ENCODE measurements around the gene MRPL55. TPM values are rescaled to one million over a fixed set of nuclear protein-coding genes. Genes with fewer than 3 reads are reported as not detected.

The MRPL55 gene
- total RNA-seq, 1 experiment from 2014 or later = 60.4 TPM

DNA sequence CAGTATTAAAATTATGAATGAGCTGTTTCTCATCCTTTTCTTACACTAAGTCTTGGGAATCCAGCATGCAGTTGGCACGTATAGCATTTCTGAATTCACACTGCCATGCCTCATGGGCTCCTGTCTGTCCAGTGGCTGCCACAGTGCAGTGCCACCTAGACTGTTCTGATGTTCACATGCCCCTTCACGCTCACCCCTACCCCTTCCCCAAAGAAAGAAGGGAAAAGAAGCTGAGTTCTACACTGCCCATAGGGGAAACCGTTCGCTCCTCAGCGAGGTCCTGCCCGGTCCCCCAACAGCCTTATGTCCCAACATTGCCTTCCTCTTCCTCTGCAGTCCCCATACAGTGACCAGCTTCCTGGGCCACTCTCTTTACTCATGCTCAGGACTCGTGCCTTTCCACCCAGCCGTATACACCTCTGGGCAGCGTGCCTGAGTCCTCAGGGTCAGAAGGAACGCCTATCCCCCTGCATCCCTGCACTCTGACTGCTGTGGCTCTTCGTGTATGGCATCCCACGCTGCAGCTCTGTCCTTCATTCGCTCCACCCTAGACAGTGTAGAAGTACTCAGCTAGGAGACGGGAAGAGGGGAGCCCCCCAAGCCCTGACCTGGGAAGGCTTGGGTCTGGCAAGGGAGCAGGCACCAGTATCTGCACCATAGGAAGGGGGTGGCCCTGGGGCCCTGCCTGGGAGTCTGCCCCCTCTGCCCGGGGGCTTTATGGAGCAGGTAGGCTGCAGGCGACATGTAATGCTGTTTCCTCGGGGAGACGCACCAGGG is 50.7 kb downstream of the MRPL55 start:
- ChIA-PET CTCF (no interaction called here), POLR2A (ENCODE audit: low non-redundant PET) (no interaction called here)
- no peak overlapping the region for H3K4me3 ChIP-seq (ENCODE audit: low read depth, low read length, poor library complexity, severe bottlenecking)
- no peaks in the 10 kb centered on the region for H3K9me3 ChIP-seq (ENCODE audit: low read depth, low read length, poor library complexity, severe bottlenecking)
- H3K36me3 ChIP-seq (ENCODE audit: insufficient read depth, low read length, poor library complexity, severe bottlenecking) = no peaks in the 10 kb centered on the region
- BruUV-seq (replicated peaks) = no TSS peak
- intact Hi-C loops (cut with micrococcal nuclease; ENCODE audit: unreplicated experiment) = no loop called here
- H3K27ac ChIP-seq (ENCODE audit: low read depth, low read length, poor library complexity, severe bottlenecking) = no peak overlapping the region
- peaks cover 60% of the 10 kb centered on the region for H3K27me3 ChIP-seq (replicated peaks; ENCODE audit: insufficient read depth, low read depth, low read length, poor library complexity)
- H3K4me1 ChIP-seq (ENCODE audit: insufficient read depth, low read length, poor library complexity, severe bottlenecking) = peaks cover 8% of the 10 kb centered on the region
- no peak for TF ChIP-seq EZH2 (IDR thresholded peaks at IDR 0.05; ENCODE audit: borderline replicate concordance, low read depth, low read length, poor library complexity, severe bottlenecking)
- DNase-seq (ENCODE audit: low spot score) = no peak

Small RNA genes lying within 50 kb of the gene (microRNA-seq; reads per million reads assigned to microRNA genes)
- 13.5 reads per million, percentile 35 among the genes with 10 or more reads in this experiment for gene MIR3620

Other genes starting within 250 kb of the MRPL55 start
- gene WNT9A, start 161.4 kb downstream of the MRPL55 start, total RNA-seq (2021) = not detected in 2 replicates
- not detected in 2 replicates for gene WNT3A, start 102.3 kb downstream of the MRPL55 start, total RNA-seq (2021)
- 395 and 397 TPM in 2 replicates for gene ARF1, start 26.6 kb downstream of the MRPL55 start, total RNA-seq (2021)
- gene C1orf35, start 6.0 kb downstream of the MRPL55 start, total RNA-seq (2021) = 27.5 and 27.6 TPM in 2 replicates
- gene GUK1, start 31.0 kb upstream of the MRPL55 start, total RNA-seq (2021) = 128 and 130 TPM in 2 replicates
- gene GJC2, start 40.6 kb upstream of the MRPL55 start, total RNA-seq (2021) = 0.97 and 1.3 TPM in 2 replicates
- 10.6 and 12.1 TPM in 2 replicates for gene IBA57, start 56.5 kb upstream of the MRPL55 start, total RNA-seq (2021)
- 37.7 and 41.2 TPM in 2 replicates for gene OBSCN, start 98.7 kb upstream of the MRPL55 start, total RNA-seq (2021)

Measured in A673 (cell line).